Left renal pelvis (tissue), 4 donors: ENCODE results near the gene ZSWIM8. TPM values are rescaled to one million over a fixed set of nuclear protein-coding genes. Genes with fewer than 3 reads are reported as not detected.
"Not testable (repeated sequence)": the region's sequence is repeated elsewhere in the genome, so short reads cannot be mapped to it uniquely, and the experiment has no call there.

ENCODE experiments used
- DNase-seq, 4 donors: peaks; one replicate each; pipeline ENCODE4 v3.0.0-alpha.2; 2013; ENCODE audit warnings: low read depth in 4 of 4, low spot score in 3 of 4
- polyA plus RNA-seq, 4 donors: library from polyadenylated mRNA; unstranded; fragments of 120-200 nt; gene quantifications; one replicate each; pipeline ENCODE4 v1.2.1, GENCODE V29; 2013; ENCODE audit not compliant: insufficient read length in 4 of 4

Gene ZSWIM8
- polyA plus RNA-seq, 4 donors, result 88.4 to 128 (median 102) TPM

DNA sequence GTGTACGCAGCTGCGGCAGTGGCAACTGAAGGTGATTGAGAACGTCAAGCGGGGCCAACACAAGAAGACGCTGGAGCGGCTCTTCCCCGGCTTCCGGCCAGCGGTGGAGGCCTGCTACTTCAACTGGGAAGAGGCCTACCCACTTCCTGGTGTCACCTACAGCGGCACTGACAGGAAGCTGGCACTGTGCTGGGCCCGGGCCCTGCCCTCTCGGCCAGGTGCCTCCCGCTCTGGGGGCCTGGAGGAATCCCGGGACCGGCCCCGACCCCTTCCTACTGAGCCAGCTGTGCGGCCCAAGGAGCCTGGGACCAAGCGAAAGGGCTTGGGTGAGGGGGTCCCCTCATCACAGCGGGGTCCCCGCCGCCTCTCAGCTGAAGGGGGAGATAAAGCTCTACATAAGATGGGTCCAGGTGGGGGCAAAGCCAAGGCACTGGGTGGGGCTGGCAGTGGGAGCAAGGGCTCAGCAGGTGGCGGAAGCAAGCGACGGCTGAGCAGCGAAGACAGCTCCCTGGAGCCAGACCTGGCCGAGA, 6.5 kb downstream of the ZSWIM8 start:
- DNase-seq, result no peak

DNA sequence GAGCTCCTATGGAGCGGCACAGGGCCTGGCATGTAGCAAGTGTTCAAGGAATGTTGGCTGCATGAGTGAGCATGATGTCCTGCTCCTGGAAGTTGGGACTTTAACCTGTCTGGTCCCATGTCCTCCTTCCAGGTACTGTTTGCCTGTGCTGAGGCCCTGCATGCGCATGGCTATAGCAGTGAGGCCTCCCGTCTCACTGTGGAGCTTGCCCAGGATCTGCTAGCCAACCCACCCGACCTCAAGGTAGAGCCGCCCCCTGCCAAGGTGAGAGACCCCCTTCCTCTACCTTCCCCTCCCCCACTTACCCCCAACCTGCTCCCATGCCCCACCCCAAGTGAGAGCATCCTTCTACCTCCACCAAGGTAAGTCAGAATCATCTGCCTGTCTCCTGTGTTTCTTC, 8.1 kb downstream of the ZSWIM8 start:
- no peak for DNase-seq

DNA sequence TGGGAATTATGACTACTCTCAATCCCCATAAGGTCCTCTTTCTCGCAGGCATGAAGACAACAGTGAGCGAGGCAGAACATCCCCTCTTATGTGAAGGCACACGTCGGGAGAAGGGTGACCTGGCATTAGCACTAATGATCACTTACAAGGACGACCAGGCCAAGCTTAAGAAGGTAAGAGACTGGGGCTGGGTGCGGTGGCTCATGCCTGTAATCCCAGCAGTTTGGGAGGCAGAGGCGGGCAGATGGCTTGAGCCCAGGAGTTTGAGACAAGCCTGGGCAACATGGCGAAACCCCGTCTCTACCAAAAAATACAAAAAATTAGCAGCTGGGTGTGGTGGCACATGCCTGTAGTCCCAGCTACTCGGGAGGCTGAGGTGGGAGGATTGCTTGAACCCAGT, 10.1 kb downstream of the ZSWIM8 start:
- DNase-seq, result not testable (repeated sequence)

DNA sequence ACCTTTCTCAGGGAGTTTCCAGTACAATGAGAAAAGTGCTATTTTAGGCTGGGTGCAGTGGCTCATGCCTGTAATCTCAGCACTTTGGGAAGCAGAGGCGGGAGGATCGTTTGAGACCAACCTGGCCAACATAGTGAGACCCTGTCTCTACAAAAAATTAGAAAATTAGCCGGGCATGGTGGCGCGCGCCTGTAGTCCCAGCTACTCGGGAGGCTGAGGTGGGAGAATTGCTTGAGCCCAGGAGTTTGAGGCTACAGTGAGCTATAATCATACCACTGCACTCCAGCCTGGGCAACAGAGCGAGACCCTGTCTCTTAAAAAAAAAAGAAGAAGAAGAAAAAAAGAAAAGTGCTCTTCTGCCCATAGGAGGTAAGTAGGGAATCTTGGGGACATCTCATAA, 10.6 kb downstream of the ZSWIM8 start:
- not testable (repeated sequence) for DNase-seq

DNA sequence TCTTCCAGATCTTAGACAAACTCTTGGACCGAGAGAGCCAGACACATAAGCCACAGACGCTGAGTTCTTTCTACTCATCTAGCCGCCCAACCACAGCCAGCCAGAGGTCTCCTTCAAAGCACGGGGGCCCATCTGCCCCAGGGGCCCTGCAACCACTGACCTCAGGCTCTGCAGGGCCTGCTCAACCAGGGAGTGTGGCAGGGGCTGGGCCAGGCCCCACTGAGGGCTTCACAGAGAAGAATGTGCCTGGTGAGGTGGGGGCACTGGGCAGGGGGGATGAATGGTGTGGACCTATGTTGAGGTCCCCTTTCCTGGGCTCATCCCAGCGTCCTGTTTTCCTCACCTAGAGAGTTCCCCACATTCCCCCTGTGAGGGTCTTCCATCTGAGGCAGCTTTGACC, 11.4 kb downstream of the ZSWIM8 start:
- DNase-seq, result no peak

DNA sequence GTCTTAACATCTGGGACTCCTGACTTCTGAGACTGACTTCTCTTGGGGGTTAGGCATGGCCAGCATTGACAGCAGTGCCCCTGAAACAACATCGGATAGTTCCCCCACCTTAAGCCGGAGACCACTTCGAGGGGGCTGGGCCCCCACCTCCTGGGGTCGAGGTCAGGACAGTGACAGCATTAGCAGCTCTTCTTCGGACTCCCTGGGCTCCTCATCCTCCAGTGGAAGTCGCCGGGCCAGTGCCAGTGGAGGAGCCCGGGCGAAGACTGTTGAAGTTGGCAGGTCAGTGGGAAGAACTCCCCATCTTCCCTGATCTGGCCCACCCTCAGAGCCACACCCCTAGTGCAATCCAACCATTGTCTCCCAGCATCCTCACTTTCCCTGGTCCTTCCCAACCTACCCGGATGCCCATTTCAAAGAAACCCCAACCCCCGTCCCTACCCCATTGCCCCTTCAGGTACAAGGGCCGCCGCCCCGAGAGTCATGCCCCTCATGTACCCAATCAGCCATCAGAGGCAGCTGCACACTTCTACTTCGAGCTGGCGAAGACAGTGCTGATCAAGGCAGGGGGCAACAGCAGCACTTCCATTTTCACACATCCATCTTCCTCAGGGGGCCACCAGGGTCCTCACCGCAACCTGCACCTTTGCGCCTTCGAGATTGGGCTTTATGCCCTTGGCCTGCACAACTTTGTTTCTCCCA, 12.1 kb downstream of the ZSWIM8 start:
- DNase-seq, result no peak

DNA sequence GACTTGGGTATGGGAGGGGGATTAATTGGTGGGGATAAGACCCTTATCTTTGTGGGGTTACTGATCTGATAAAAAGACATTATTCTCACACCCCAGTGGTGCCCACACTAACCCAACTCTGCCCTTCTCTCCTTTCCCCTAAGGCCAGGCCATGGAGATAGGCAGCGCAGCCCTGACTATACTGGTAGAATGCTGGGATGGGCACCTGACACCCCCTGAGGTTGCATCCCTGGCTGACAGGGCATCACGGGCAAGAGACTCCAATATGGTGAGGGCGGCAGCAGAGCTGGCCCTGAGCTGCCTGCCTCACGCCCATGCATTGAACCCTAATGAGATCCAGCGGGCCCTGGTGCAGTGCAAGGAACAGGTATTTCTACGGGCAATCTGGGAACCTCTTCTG, 12.7 kb downstream of the ZSWIM8 start:
- DNase-seq, result no peak

DNA sequence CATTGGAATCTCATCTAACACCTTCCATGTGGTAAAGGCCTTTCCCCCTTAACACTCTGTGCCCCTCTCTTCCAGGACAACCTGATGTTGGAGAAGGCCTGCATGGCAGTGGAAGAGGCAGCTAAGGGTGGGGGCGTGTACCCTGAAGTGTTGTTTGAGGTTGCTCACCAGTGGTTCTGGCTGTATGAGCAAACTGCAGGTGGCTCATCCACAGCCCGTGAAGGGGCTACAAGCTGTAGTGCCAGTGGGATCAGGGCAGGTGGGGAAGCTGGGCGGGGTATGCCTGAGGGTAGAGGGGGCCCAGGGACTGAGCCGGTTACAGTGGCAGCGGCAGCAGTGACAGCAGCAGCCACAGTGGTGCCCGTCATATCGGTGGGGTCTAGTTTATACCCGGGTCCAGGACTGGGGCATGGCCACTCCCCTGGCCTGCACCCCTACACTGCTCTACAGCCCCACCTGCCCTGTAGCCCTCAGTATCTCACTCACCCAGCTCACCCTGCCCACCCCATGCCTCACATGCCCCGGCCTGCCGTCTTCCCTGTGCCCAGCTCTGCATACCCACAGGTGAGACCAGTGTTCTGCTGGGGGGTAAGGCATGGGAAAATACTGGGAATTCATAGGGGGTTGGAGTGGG, 13.6 kb downstream of the ZSWIM8 start:
- no peak for DNase-seq

DNA sequence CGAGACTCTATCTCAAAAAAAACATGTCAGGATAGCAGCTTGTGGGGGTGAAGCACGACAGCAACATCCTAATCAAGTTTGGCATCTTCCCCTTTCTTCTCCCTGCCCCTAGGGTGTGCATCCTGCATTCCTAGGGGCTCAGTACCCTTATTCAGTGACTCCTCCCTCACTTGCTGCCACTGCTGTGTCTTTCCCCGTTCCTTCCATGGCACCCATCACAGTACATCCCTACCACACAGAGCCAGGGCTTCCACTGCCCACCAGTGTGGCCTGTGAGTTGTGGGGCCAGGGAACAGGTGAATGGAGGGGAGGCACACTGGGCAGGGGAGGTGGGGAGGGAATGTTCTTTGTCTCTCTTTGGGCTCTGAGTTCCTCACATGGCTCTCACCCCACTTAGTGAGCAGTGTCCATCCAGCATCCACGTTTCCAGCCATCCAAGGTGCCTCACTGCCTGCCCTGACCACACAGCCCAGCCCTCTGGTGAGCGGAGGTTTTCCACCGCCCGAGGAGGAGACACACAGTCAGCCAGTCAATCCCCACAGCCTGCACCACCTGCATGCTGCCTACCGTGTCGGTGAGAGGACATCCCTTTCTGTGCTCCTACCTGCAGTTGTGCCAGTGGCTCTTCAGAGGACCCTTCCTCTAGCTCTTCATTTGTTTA, 14.6 kb downstream of the ZSWIM8 start:
- DNase-seq, result no peak

DNA sequence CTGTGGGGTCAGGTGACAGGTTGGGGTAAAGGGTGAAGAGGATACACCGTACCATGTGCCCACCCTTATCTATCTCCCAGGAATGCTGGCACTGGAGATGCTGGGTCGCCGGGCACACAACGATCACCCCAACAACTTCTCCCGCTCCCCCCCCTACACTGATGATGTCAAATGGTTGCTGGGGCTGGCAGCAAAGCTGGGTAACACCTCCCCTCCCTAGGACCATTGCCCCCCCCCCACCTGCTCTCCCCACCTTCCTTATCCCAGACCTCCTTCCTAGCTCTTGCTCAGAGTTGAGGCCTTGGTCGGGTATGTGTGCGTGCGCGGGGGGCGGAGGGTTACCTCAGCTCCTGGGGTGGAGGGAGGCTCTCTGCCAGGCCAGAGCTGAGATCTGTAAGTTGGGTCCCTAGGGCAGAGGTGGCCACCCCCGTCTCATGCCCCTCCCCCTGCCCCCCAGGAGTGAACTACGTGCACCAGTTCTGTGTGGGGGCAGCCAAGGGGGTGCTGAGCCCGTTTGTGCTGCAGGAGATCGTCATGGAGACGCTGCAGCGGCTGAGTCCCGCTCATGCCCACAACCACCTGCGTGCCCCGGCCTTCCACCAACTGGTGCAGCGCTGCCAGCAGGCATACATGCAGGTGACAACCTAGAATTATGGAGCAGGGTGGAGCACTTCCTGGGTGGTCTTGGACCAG, 15.3 kb downstream of the ZSWIM8 start:
- no peak for DNase-seq

DNA sequence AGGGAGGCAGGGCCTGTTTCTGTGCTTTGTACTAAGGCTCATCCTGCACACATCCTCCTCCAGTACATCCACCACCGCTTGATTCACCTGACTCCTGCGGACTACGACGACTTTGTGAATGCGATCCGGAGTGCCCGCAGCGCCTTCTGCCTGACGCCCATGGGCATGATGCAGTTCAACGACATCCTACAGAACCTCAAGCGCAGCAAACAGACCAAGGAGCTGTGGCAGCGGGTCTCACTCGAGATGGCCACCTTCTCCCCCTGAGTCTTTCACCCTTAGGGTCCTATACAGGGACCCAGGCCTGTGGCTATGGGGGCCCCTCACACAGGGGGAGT, 15.8 kb downstream of the ZSWIM8 start:
- DNase-seq, result no peak

DNA sequence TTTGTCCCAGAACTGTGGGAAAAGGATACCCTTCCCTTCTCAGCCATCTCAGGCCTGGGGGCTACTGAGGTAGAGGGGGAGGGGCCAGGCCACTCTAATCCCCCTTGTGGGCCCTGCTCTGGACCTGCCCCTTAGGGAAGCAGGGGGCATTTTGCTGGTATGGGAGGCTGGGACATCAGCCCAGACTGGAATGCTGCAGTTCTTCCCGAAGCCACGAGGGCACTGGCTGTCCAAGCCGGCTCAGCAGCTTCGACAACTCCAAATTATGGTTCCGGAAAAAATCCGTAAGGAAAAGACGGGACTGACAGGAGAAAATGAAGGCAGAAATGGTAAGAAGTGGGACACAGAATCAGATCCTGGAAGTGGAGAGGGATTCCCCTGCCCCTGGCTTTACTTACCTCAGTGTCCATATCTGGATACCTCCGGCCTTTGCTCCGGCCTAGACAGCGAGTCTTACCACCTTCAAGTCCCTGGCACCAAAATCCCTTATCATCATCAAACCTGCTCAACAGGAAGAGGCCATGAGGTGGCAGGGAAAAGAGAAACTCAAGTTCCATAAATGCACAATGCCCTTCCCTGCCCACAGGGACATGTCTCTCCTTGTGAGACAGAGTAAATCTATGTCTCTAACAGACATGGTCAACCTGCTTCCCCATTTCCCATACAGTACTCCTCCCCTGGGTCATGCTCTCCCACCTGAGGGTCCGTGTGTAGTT, 17.0 kb downstream of the ZSWIM8 start:
- no peak for DNase-seq

DNA sequence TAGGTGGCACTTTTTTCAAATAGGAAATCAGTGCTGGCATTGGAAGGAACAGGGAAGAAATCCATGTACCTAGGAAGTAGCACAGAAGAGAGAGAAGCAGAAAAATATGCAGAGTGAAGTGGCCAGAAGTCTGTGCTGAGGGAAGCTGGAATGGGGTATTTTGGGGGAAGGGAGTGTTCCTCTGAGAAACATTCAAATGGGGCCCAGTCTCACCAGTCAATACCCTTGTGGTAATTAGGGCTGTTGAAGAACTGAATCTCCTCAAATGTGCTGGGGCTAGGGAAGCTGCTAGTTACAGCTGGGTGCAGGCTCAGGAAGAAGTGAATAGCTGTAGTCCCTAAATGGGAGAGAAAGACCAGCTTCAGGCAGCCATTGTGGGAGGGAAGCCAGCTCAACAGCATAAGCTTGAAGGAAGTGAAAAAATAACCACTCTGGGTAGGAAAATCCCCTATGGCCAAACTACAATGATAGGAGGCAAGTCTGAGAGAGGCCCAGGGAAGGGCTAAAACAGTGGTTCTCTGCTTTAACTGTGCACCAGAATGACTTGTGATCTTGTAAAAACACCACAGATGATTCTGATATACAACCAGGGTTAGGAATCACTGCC, 18.4 kb downstream of the ZSWIM8 start:
- no peak for DNase-seq

DNA sequence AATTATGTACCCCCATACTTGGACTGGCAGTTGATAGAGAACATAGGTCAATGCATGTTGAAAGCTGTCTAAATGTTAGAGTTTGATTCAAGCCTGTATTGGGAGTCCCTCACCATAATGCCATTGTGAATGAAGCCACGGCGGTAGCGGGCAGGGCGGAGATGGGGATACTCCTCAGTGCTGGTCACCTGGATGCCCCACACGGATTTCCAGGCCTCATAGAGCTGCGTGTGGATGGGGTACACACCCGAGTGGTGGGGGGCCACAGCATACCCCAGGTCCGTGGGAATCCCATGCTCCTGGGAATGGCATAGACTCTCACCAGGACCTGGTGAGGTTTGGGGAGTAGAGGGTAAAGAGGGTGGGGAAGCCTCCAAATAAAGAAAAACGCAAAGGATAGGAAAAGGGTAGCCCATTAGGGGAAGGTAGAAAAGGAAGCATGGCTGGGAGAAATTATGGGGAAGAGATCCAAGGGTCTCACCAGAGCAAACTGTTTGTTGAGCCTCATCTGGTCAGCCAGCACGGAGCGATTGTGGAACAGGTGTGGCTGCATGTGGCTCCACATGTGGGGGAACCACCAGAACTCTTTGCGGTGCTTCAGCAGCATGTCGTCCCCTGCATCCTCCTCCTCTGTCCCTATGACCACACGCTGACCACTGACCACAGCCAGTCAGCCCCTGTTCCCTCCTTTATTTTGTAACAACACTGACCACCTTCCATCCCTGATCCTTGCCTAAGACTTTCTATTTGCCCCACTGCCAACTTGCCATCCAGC, 21.0 kb downstream of the ZSWIM8 start:
- DNase-seq, result no peak

DNA sequence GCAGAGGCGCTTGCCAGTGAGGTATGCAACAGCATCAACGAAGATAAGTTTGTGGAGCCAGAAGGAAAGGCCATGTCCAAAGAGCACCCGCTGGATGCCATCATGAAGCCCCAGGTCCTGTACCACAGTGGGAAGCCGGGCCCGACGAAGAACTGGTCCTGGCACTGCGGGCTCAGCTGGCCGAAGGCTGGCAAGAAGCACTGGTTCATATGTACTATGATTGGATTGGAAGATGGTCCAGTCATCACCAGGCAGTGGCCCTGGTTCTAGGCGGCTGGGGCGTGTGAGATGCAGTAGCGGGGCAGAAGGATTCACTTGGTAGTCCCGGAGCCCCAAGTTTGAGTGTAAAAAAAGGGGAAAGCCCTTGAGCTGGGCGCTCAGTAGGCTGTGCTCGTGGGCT, 22.1 kb downstream of the ZSWIM8 start:
- no peak for DNase-seq

DNA sequence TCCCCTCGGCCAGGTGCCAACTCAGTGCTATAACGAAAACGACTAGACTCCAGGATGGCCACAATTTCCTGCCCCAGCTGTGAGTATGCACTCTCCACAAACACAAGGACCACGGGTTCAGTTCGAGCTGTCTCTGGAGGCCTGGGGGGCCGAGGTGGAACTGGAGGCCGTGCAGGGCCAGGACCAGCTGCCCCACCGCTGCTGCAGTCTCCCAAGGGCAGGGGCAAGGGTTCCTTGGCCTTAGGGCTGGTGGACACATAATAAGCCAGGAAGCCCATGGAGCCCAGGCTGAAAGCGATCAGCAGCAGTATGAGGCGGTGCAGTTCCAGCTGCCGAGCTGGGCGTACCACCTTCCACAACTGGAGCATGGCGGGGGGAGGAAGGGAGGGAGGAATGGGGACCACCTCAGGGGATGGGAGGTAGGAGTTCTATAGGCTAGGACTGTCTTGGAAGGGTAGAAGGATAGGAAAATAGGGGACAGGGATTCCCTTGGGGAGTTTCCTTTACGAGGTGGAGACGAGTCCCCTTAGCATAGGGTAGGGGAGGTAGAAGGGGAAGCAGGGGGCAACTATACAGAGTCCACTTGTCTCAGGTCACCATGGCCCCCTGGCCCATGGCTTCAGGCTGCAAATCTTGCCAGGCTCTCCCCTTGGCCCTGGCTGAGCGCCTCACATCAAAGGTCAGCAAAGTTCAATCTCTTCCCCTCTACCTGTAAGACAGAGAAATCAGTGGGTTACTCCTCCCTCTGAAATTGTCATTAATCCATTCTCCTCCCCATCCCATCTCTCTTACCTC, 22.8 kb downstream of the ZSWIM8 start:
- DNase-seq, result no peak

DNA sequence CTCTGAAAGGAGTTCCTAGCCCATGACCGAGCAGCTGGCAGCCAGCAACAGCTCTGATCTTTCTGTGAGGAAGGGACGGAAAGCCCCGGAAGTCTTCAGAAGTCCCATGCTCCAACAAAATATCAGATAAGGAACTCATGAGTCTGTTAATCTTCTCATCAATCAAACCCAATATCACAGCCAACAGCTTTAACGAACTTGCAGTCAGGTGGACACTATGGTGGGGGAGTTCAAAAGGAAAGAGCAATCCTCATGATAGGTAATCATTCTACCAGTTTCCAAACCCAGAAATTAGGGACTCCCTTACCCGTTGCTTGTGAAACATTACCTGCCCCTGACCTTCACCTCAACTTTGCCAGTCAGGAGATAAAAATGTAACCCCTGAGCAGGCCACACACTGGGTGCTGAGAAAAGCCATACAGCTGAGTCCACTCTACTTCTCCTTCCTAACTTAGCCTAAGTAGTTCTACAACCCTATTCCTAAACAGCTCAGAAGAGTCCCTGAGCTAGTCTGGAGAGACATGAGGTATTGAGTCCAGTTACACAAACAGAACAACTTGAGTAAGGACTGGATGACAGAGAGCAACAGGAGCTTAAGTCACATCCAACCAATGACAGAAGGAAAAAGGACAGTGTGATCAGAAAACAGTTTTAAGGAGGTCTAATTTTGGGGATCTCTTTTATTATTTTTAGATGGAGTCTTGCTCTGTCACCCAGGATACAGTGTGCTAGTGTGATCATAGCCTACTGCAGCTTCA, 23.8 kb downstream of the ZSWIM8 start:
- DNase-seq, result no peak

DNA sequence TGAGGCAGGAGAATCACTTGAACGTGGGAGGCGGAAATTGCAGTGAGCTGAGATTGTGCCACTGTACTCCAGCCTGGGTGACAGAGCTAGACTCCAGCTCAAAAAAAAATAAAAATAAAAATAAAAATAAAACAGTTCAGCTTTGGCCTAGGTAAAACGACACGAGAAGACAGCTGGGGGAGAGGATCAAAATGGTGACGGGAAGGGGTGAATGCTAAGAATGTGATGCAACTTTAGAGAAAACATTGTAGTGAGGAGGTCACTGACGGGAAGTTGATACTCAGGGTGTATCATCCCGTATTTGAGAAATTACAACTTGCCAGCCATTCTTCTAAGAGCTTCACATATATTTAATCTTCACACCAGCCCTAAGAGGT, 24.9 kb downstream of the ZSWIM8 start:
- DNase-seq, result no peak
